Left lung (tissue), 10 donors: ENCODE measurements around the gene SND1. TPM values are rescaled to one million over a fixed set of nuclear protein-coding genes. Genes with fewer than 3 reads are reported as not detected.

Experiments used
- ATAC-seq: fragments of 200-7000 bp; cut with Tn5 transposase; one replicate; pipeline ENCODE4 v1.9.1; 2020; ENCODE audit warnings: moderate library complexity
- DNase-seq, 4 donors: peaks; one replicate each; pipeline ENCODE4 v3.0.0-alpha.2; 2013 to 2020
- H3K27ac ChIP-seq, 2 donors: fragments of 200-600 bp; sonication (generic) in 1 of 2; one replicate each; pipeline versions ENCODE4 v1.5.0 to v1.8.0; 2020 to 2021
- H3K27me3 ChIP-seq, 2 donors: fragments of 200-600 bp; sonication (generic) in 1 of 2; one replicate each; pipeline versions ENCODE4 v1.5.0 to v1.8.0; 2020 to 2021
- H3K36me3 ChIP-seq, 2 donors: fragments of 200-600 bp; sonication (generic) in 1 of 2; one replicate each; pipeline versions ENCODE4 v1.5.0 to v1.8.0; 2020 to 2021
- H3K4me1 ChIP-seq, 2 donors: fragments of 200-600 bp; one replicate each; pipeline ENCODE4 v1.8.0; 2021
- H3K4me3 ChIP-seq, 2 donors: fragments of 200-600 bp; sonication (generic) in 1 of 2; one replicate each; pipeline versions ENCODE4 v1.5.0 to v1.8.0; 2020 to 2021; ENCODE audit warnings: mild to moderate bottlenecking in 1 of 2
- H3K9me3 ChIP-seq, 2 donors: fragments of 200-600 bp; sonication (generic) in 1 of 2; one replicate each; pipeline versions ENCODE4 v1.5.0 to v1.8.0; 2020 to 2021
- intact Hi-C, 2 donors: fragments of 100-400 bp; cut with DNase I; formaldehyde crosslinking; loops; one replicate each; pipeline versions ENCODE4 v1.11.2 to v1.14.2; 2022
- polyA plus RNA-seq, 6 donors: library from polyadenylated mRNA; unstranded; fragments of 120-200 nt; gene quantifications; one replicate each; pipeline ENCODE4 v1.2.1, GENCODE V29; 2013; ENCODE audit not compliant: insufficient read length in 6 of 6
- total RNA-seq, 2 donors: library from RNA; stranded (reverse); fragmentation: NEBNext Ultra II Directional; extraction: Animal tissue kit (Norgen Biotek cat#: 25700); gene quantifications; one replicate each; pipeline ENCODE4 v1.2.1, GENCODE V29; 2021
- TF ChIP-seq, protein P1 (sequence below), 2 donors: fragments of 200-600 bp; sonication (generic) in 1 of 2; IDR thresholded peaks; one replicate each; pipeline versions ENCODE4 v1.5.0 to v1.8.0; 2021; ENCODE audit warnings: antibody characterized with exemption in 2 of 2
- donor health status: DM: no; HTN: yes; CAD: no.
- donor health status: DM: no; HTN: no; CAD: no.

The SND1 gene
- total and polyA plus RNA-seq, 8 donors: 141 to 229 (median 156) TPM

DNA sequence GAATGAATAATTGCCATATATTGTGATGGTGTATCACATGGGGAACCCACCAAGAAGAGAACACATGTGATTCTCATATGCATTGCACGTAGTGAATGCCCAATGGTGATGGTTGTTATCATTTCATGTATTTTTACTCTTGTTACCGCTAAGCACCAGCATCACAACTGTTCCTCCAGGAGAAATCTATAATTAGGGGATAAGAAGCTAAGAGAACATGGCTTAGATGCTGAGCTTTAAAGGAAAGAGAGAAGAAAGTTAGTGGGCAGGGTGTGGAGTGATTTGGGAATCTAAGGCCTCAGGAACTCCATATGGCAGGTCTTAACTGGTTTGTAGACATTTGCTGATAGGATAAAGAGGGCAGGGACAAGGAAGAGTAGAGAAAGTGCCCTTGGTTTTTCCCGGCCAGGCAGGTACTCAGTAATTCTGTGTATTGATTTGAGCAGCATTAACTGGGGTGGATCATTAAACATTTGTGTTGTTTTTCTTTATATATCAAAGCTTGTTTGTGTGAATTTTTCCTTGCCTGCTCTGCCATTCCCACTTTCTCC, 233.3 kb downstream of the SND1 start:
- Histone ChIP-seq H3K27ac (no peak overlapping the region), H3K27me3 (no peaks in the 10 kb centered on the region), H3K4me1 (peaks cover 3 to 5% of the 10 kb centered on the region in 2 donors), H3K36me3 (peaks cover 0 to 22% of the 10 kb centered on the region in 2 donors), H3K9me3 (no peaks in the 10 kb centered on the region), H3K4me3 (no peak overlapping the region)
- TF ChIP-seq, protein P1, sequence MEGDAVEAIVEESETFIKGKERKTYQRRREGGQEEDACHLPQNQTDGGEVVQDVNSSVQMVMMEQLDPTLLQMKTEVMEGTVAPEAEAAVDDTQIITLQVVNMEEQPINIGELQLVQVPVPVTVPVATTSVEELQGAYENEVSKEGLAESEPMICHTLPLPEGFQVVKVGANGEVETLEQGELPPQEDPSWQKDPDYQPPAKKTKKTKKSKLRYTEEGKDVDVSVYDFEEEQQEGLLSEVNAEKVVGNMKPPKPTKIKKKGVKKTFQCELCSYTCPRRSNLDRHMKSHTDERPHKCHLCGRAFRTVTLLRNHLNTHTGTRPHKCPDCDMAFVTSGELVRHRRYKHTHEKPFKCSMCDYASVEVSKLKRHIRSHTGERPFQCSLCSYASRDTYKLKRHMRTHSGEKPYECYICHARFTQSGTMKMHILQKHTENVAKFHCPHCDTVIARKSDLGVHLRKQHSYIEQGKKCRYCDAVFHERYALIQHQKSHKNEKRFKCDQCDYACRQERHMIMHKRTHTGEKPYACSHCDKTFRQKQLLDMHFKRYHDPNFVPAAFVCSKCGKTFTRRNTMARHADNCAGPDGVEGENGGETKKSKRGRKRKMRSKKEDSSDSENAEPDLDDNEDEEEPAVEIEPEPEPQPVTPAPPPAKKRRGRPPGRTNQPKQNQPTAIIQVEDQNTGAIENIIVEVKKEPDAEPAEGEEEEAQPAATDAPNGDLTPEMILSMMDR (IDR thresholded peaks at IDR 0.05): no peak
- DNase-seq: no peak
- intact Hi-C loops: no loop called here
- no peak for ATAC-seq

GRCh38 chr7:127885843-127886242, 233.8 kb downstream of the SND1 start:
- H3K27me3 ChIP-seq: no peaks in the 10 kb centered on the region
- intact Hi-C loops: no loop called here
- H3K4me1 ChIP-seq: peaks cover 5 to 9% of the 10 kb centered on the region in 2 donors
- peak; percentile 57 for ATAC-seq
- peaks cover 0 to 22% of the 10 kb centered on the region in 2 donors for H3K36me3 ChIP-seq
- no peak overlapping the region for H3K4me3 ChIP-seq
- no peaks in the 10 kb centered on the region for H3K9me3 ChIP-seq
- TF ChIP-seq, protein P1 (IDR thresholded peaks at IDR 0.05): no peak
- no peak for DNase-seq
- H3K27ac ChIP-seq: no peak overlapping the region

- Histone ChIP-seq H3K27ac (no peak overlapping the region), H3K4me3 (no peak overlapping the region), H3K9me3 (no peaks in the 10 kb centered on the region), H3K27me3 (no peaks in the 10 kb centered on the region), H3K36me3 (peaks cover 0 to 22% of the 10 kb centered on the region in 2 donors), H3K4me1 (peaks cover 6 to 12% of the 10 kb centered on the region in 2 donors)
- intact Hi-C loops: no loop called here
- TF ChIP-seq, protein P1 (IDR thresholded peaks at IDR 0.05): no peak
- DNase-seq (no peak), ATAC-seq (no peak)
These were observed 234.3 kb downstream of the SND1 start for GRCh38 chr7:127886248-127886647.

- intact Hi-C loops: no loop called here
- no peak overlapping the region for H3K27ac ChIP-seq
- ATAC-seq: no peak
- H3K27me3 ChIP-seq: no peaks in the 10 kb centered on the region
- no peak overlapping the region for H3K4me3 ChIP-seq
- no peak for DNase-seq
- H3K36me3 ChIP-seq: peaks cover 0 to 29% of the 10 kb centered on the region in 2 donors
- no peaks in the 10 kb centered on the region for H3K9me3 ChIP-seq
- TF ChIP-seq, protein P1 (IDR thresholded peaks at IDR 0.05): no peak
- H3K4me1 ChIP-seq: peaks cover 15 to 19% of the 10 kb centered on the region in 2 donors
These were observed 235.1 kb downstream of the SND1 start for GRCh38 chr7:127887096-127887495.

GRCh38 chr7:127887631-127888030, 235.6 kb downstream of the SND1 start:
- intact Hi-C loops: no loop called here
- Histone ChIP-seq H3K27me3 (no peaks in the 10 kb centered on the region), H3K4me1 (peaks cover 15 to 23% of the 10 kb centered on the region in 2 donors), H3K36me3 (peaks cover 0 to 30% of the 10 kb centered on the region in 2 donors), H3K4me3 (no peak overlapping the region), H3K27ac (no peak overlapping the region), H3K9me3 (no peaks in the 10 kb centered on the region)
- ATAC-seq (no peak), DNase-seq (no peak)
- TF ChIP-seq, protein P1 (IDR thresholded peaks at IDR 0.05): no peak
